ENCODE measurements around the gene PSME2. TPM values are rescaled to one million over a fixed set of nuclear protein-coding genes. Genes with fewer than 3 reads are reported as not detected.
A peak's percentile ranks its signal among the peaks of the same experiment; 100 is the strongest.

PSME2 gene
- polyA plus RNA-seq, 2 of the 4 experiments (the other 2 are of a cell fraction), result 137 to 144 TPM

GRCh38 chr14:24179294-24179960 is 33.0 kb upstream of the PSME2 start:
- WGBS (ENCODE audit: missing lambda C conversion rate), result 96% methylated on average over 12 of the region's 14 CpGs
- POLR2A ChIA-PET, result interaction anchor here (1.7 to 1.9 kb wide), 2 partner anchors 9 to 18 kb away, joined by 5 to 9 read pairs; partner anchors contain the start of genes IPO4 and IRF9
- no peaks in the 10 kb centered on the region for H3K4me1 ChIP-seq
- CTCF ChIA-PET, result interaction anchor here (1.1 to 8.0 kb wide), 3 partner anchors 8 to 19 kb away, joined by 4 to 64 read pairs (median 4); partner anchors contain the start of gene IRF9
- TF ChIP-seq RFX5 (IDR thresholded peaks at IDR 0.05) (no peak), ATOH8 (CRISPR knock-in tag; IDR thresholded peaks at IDR 0.05; ENCODE audit: low read depth) (no peak), EHMT2 (IDR thresholded peaks at IDR 0.05; ENCODE audit: low read depth) (no peak), ZSCAN20 (CRISPR knock-in tag; IDR thresholded peaks at IDR 0.05) (no peak), NFE2L2 (conservative IDR thresholded peaks at IDR 0.05; ENCODE audit: low read length) (no peak), FOXS1 (CRISPR knock-in tag; IDR thresholded peaks at IDR 0.05) (no peak), HDAC2 (IDR thresholded peaks at IDR 0.05) (no peak), HOXB13 (CRISPR knock-in tag; IDR thresholded peaks at IDR 0.05; ENCODE audit: low read depth) (no peak), CBX8 (IDR thresholded peaks at IDR 0.05) (no peak), POLR2AphosphoS2 (conservative IDR thresholded peaks at IDR 0.05; ENCODE audit: low read length) (no peak), CHD4 (IDR thresholded peaks at IDR 0.05; ENCODE audit: borderline replicate concordance) (no peak), ESRRA (IDR thresholded peaks at IDR 0.05; ENCODE audit: borderline replicate concordance, low read length) (no peak)
- TF ChIP-seq, protein P1, sequence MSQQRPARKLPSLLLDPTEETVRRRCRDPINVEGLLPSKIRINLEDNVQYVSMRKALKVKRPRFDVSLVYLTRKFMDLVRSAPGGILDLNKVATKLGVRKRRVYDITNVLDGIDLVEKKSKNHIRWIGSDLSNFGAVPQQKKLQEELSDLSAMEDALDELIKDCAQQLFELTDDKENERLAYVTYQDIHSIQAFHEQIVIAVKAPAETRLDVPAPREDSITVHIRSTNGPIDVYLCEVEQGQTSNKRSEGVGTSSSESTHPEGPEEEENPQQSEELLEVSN (IDR thresholded peaks at IDR 0.05; ENCODE audit: borderline replicate concordance, low read depth), result no peak
- no peak overlapping the region for H3K4me2 ChIP-seq
- no peak for FAIRE-seq
- no peak overlapping the region for H3K4me3 ChIP-seq
- H3K9me3 ChIP-seq, result no peaks in the 10 kb centered on the region
- peak in 1 of 2 experiments; percentile 1; a peak in 1 of 6 replicates for ATAC-seq
- H3K27ac ChIP-seq, result no peak overlapping the region
- DNase-seq (ENCODE audit: low read depth in 1 of 2, low spot score in 1 of 2), result no peak

GRCh38 chr14:24178399-24179178 is 32.2 kb upstream of the PSME2 start:
- H3K4me1 ChIP-seq, result no peaks in the 10 kb centered on the region
- ChIA-PET POLR2A (interaction anchor here (1.7 to 1.9 kb wide), 2 partner anchors 10 to 18 kb away, joined by 5 to 9 read pairs; partner anchors contain the start of genes IPO4 and IRF9), CTCF (interaction anchor here (1.1 to 8.0 kb wide), 3 partner anchors 8 to 18 kb away, joined by 4 to 64 read pairs (median 4); partner anchors contain the start of gene IRF9)
- no peak for FAIRE-seq
- TF ChIP-seq, protein P2, sequence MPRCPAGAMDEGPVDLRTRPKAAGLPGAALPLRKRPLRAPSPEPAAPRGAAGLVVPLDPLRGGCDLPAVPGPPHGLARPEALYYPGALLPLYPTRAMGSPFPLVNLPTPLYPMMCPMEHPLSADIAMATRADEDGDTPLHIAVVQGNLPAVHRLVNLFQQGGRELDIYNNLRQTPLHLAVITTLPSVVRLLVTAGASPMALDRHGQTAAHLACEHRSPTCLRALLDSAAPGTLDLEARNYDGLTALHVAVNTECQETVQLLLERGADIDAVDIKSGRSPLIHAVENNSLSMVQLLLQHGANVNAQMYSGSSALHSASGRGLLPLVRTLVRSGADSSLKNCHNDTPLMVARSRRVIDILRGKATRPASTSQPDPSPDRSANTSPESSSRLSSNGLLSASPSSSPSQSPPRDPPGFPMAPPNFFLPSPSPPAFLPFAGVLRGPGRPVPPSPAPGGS (IDR thresholded peaks at IDR 0.05), result no peak
- TF ChIP-seq HDAC2 (IDR thresholded peaks at IDR 0.05) (no peak), USF2 (IDR thresholded peaks at IDR 0.05) (no peak), ZSCAN20 (CRISPR knock-in tag; IDR thresholded peaks at IDR 0.05) (no peak), BHLHE40 (IDR thresholded peaks at IDR 0.05; ENCODE audit: low read depth, low read length) (no peak), CHD4 (IDR thresholded peaks at IDR 0.05; ENCODE audit: borderline replicate concordance) (no peak), TP53 (CRISPR knock-in tag; IDR thresholded peaks at IDR 0.05) (no peak), KDM1A (IDR thresholded peaks at IDR 0.05; ENCODE audit: low read depth) (no peak), CTCF (IDR thresholded peaks at IDR 0.05) (no peak), SMC3 (IDR thresholded peaks at IDR 0.05) (no peak), POLR2AphosphoS2 (conservative IDR thresholded peaks at IDR 0.05; ENCODE audit: low read length) (no peak), ATOH8 (CRISPR knock-in tag; IDR thresholded peaks at IDR 0.05; ENCODE audit: low read depth) (no peak), RFX5 (IDR thresholded peaks at IDR 0.05) (no peak), GATA3 (IDR thresholded peaks at IDR 0.05; ENCODE audit: borderline replicate concordance) (no peak), NFE2L2 (conservative IDR thresholded peaks at IDR 0.05; ENCODE audit: low read length) (no peak), RNF2 (IDR thresholded peaks at IDR 0.05; ENCODE audit: borderline replicate concordance, low read depth) (no peak), CBX2 (IDR thresholded peaks at IDR 0.05; ENCODE audit: borderline replicate concordance, low read depth) (no peak), PHF8 (IDR thresholded peaks at IDR 0.05; ENCODE audit: borderline replicate concordance, low read depth) (no peak)
- H3K4me3 ChIP-seq, result no peak overlapping the region
- H3K4me2 ChIP-seq, result no peak overlapping the region
- 88% methylated on average over 12 of the region's 12 CpGs for WGBS (ENCODE audit: missing lambda C conversion rate)
- no peaks in the 10 kb centered on the region for H3K9me3 ChIP-seq
- H3K27ac ChIP-seq, result no peak overlapping the region
- no peak for DNase-seq (ENCODE audit: low read depth in 1 of 2, low spot score in 1 of 2)
- ATAC-seq, result no peak
